Measurements from ENCODE around the gene NGEF.

The NGEF gene

GRCh38 chr2:232835687-232836208, 177.3 kb downstream of the NGEF start:
- TF ChIP-seq CTCF (IDR thresholded peaks at IDR 0.05; ENCODE audit: insufficient read depth, low read depth, low read length, missing control alignments), result no peak
- no peak for DNase-seq (ENCODE audit: low read depth)
- H3K4me3 ChIP-seq (ENCODE audit: low read length), result no peak overlapping the region

- TF ChIP-seq CTCF (IDR thresholded peaks at IDR 0.05; ENCODE audit: insufficient read depth, low read depth, low read length, missing control alignments), result no peak
- no peak overlapping the region for H3K4me3 ChIP-seq (ENCODE audit: low read length)
- no peak for DNase-seq (ENCODE audit: low read depth)
These were observed 179.2 kb downstream of the NGEF start for GRCh38 chr2:232833830-232834229.

GRCh38 chr2:232831496-232831895, 181.6 kb downstream of the NGEF start:
- H3K4me3 ChIP-seq (ENCODE audit: low read length), result no peak overlapping the region
- no peak for DNase-seq (ENCODE audit: low read depth)
- TF ChIP-seq CTCF (IDR thresholded peaks at IDR 0.05; ENCODE audit: insufficient read depth, low read depth, low read length, missing control alignments), result no peak

GRCh38 chr2:232829988-232830387, 183.1 kb downstream of the NGEF start:
- TF ChIP-seq CTCF (IDR thresholded peaks at IDR 0.05; ENCODE audit: insufficient read depth, low read depth, low read length, missing control alignments), result no peak
- DNase-seq (ENCODE audit: low read depth), result no peak
- no peak overlapping the region for H3K4me3 ChIP-seq (ENCODE audit: low read length)
